ACC112 (cell line): ENCODE data around the gene ZNF853.
"Not testable (repeated sequence)": the region's sequence is repeated elsewhere in the genome, so short reads cannot be mapped to it uniquely, and the experiment has no call there.

Experiments
- H2AFZ ChIP-seq: fragments of 200-600 bp; sonication (generic); one replicate; pipeline ENCODE4 v1.6.0; 2017; ENCODE audit warnings: antibody characterized with exemption, low read length; ENCODE audit not compliant: unreplicated experiment
- H3K27ac ChIP-seq: fragments of 200-600 bp; sonication (generic); 2 replicates; pipeline ENCODE4 v1.5.1; 2014; ENCODE audit warnings: low read depth, mild to moderate bottlenecking, antibody characterized with exemption, low read length, moderate library complexity
- H3K27me3 ChIP-seq: fragments of 200-600 bp; sonication (generic); 2 replicates; pipeline ENCODE4 v1.6.1; 2014; ENCODE audit warnings: mild to moderate bottlenecking, antibody characterized with exemption, low read length, moderate library complexity, mixed read lengths; ENCODE audit not compliant: insufficient read depth
- H3K36me3 ChIP-seq: fragments of 200-600 bp; sonication (generic); 2 replicates; pipeline ENCODE4 v1.6.1; 2016; ENCODE audit warnings: mild to moderate bottlenecking, antibody characterized with exemption, low read length, moderate library complexity, mixed read lengths; ENCODE audit not compliant: insufficient read depth
- H3K4me1 ChIP-seq: fragments of 200-600 bp; sonication (generic); one replicate; pipeline ENCODE4 v1.6.1; 2016; ENCODE audit warnings: low read length, mixed read lengths; ENCODE audit not compliant: insufficient read depth, unreplicated experiment, control insufficient read depth
- H3K4me3 ChIP-seq: fragments of 200-600 bp; sonication (generic); 2 replicates; pipeline ENCODE4 v1.5.1; 2014; ENCODE audit warnings: mild to moderate bottlenecking, low read depth, low read length
- H3K79me2 ChIP-seq: fragments of 200-600 bp; sonication (generic); one replicate; pipeline ENCODE4 v1.6.0; 2016; ENCODE audit warnings: low read length; ENCODE audit not compliant: control insufficient read depth, unreplicated experiment, insufficient read depth

Gene ZNF853

GRCh38 chr7:6614953-6615722, at the start of gene ZNF853:
ZNF853 (plus strand) TSS chr7:6615610; CDS start chr7:6616175, 565 bp downstream.
- Histone ChIP-seq H3K4me3 (peak within 1 kb of the TSS; percentile 51), H3K36me3 (no peaks in the 10 kb centered on the region), H3K4me1 (no peaks in the 10 kb centered on the region), H3K79me2 (no peaks in the 10 kb centered on the region), H3K27me3 (peaks cover 63% of the 10 kb centered on the region), H2AFZ (no peak within 1 kb of the TSS), H3K27ac (no peak within 1 kb of the TSS)

- 0 out of 2 replicates have a peak, but pooled peaks cover 3% of the 10 kb centered on the region for H3K27me3 ChIP-seq
- H2AFZ ChIP-seq, result no peak overlapping the region
- H3K4me1 ChIP-seq, result no peaks in the 10 kb centered on the region
- no peak overlapping the region for H3K4me3 ChIP-seq
- H3K36me3 ChIP-seq, result no peaks in the 10 kb centered on the region
- H3K27ac ChIP-seq, result no peak overlapping the region
- H3K79me2 ChIP-seq, result no peaks in the 10 kb centered on the region
Measured at GRCh38 chr7:6565655-6566054, 49.8 kb upstream of the ZNF853 start.

- H3K4me3 ChIP-seq, result no peak overlapping the region
- no peaks in the 10 kb centered on the region for H3K4me1 ChIP-seq
- no peak overlapping the region for H2AFZ ChIP-seq
- H3K36me3 ChIP-seq, result no peaks in the 10 kb centered on the region
- H3K79me2 ChIP-seq, result no peaks in the 10 kb centered on the region
- 0 out of 2 replicates have a peak, but pooled peaks cover 3% of the 10 kb centered on the region for H3K27me3 ChIP-seq
- no peak overlapping the region for H3K27ac ChIP-seq
Measured at GRCh38 chr7:6567886-6568285, 47.5 kb upstream of the ZNF853 start.

- no peaks in the 10 kb centered on the region for H3K27me3 ChIP-seq
- H2AFZ ChIP-seq, result no peak overlapping the region
- H3K4me3 ChIP-seq, result no peak overlapping the region
- H3K27ac ChIP-seq, result no peak overlapping the region
- no peaks in the 10 kb centered on the region for H3K4me1 ChIP-seq
- no peaks in the 10 kb centered on the region for H3K79me2 ChIP-seq
- H3K36me3 ChIP-seq, result no peaks in the 10 kb centered on the region
Measured at GRCh38 chr7:6571160-6571779, 44.1 kb upstream of the ZNF853 start.

- H3K79me2 ChIP-seq, result peaks cover 8% of the 10 kb centered on the region
- no peak overlapping the region for H3K27ac ChIP-seq
- no peaks in the 10 kb centered on the region for H3K27me3 ChIP-seq
- H2AFZ ChIP-seq, result no peak overlapping the region
- no peaks in the 10 kb centered on the region for H3K4me1 ChIP-seq
- no peaks in the 10 kb centered on the region for H3K36me3 ChIP-seq
- H3K4me3 ChIP-seq, result no peak overlapping the region
Measured at GRCh38 chr7:6575281-6576023, 40.0 kb upstream of the ZNF853 start.

- Histone ChIP-seq H3K36me3 (no peaks in the 10 kb centered on the region), H3K27me3 (no peaks in the 10 kb centered on the region), H2AFZ (no peak overlapping the region), H3K27ac (no peak overlapping the region), H3K79me2 (peaks cover 8% of the 10 kb centered on the region), H3K4me3 (peak overlapping the region; percentile 83), H3K4me1 (no peaks in the 10 kb centered on the region)
Measured at GRCh38 chr7:6576024-6576866, 39.2 kb upstream of the ZNF853 start.

GRCh38 chr7:6576867-6577368, 38.5 kb upstream of the ZNF853 start:
- Histone ChIP-seq H3K27ac (peak overlapping the region; percentile 80), H3K4me3 (peak overlapping the region; percentile 83)
- H2AFZ ChIP-seq, H3K36me3 ChIP-seq, H3K4me1 ChIP-seq, H3K27me3 ChIP-seq, H3K79me2 ChIP-seq: not testable (repeated sequence)

GRCh38 chr7:6577369-6578113, 37.9 kb upstream of the ZNF853 start, which contains the start of gene ZDHHC4:
ZDHHC4 (plus strand) TSS chr7:6577454; CDS start chr7:6580562, 3,108 bp downstream.
- no peaks in the 10 kb centered on the region for H3K4me1 ChIP-seq

GRCh38 chr7:6578114-6579084, 37.0 kb upstream of the ZNF853 start:
- 0 out of 2 replicates have a peak overlapping the region, but pooled peaks have one; percentile 80 for H3K27ac ChIP-seq
- peak overlapping the region; percentile 83 for H3K4me3 ChIP-seq
- no peaks in the 10 kb centered on the region for H3K4me1 ChIP-seq

More at GRCh38 chr7:6577369-6578113, 37.9 kb upstream of the ZNF853 start, which contains the start of gene ZDHHC4:
- H3K4me3 ChIP-seq, result peak within 1 kb of the TSS; percentile 83
- peak within 1 kb of the TSS; percentile 92 for H2AFZ ChIP-seq
- H3K36me3 ChIP-seq, result 0 out of 2 replicates have a peak, but pooled peaks cover 5% of the 10 kb centered on the region
- peak within 1 kb of the TSS; percentile 80 for H3K27ac ChIP-seq
- H3K79me2 ChIP-seq, result peaks cover 8% of the 10 kb centered on the region
- no peaks in the 10 kb centered on the region for H3K27me3 ChIP-seq

More at GRCh38 chr7:6578114-6579084, 37.0 kb upstream of the ZNF853 start:
- no peak overlapping the region for H2AFZ ChIP-seq
- peaks cover 8% of the 10 kb centered on the region for H3K79me2 ChIP-seq
- 0 out of 2 replicates have a peak, but pooled peaks cover 8% of the 10 kb centered on the region for H3K36me3 ChIP-seq
- H3K27me3 ChIP-seq, result no peaks in the 10 kb centered on the region
